HG02970 (cell line): Measurements from ENCODE around the gene S100A4.
"Not testable (repeated sequence)": the region's sequence is repeated elsewhere in the genome, so short reads cannot be mapped to it uniquely, and the experiment has no call there.

Experiments used
- ATAC-seq: cut with Tn5 transposase; IDR thresholded peaks from one replicate; pipeline ENCODE4 v1.9.1; 2021; ENCODE audit warnings: mild to moderate bottlenecking, moderate library complexity, moderate number of reproducible peaks; ENCODE audit not compliant: unreplicated experiment, low FRiP score

S100A4 gene

DNA sequence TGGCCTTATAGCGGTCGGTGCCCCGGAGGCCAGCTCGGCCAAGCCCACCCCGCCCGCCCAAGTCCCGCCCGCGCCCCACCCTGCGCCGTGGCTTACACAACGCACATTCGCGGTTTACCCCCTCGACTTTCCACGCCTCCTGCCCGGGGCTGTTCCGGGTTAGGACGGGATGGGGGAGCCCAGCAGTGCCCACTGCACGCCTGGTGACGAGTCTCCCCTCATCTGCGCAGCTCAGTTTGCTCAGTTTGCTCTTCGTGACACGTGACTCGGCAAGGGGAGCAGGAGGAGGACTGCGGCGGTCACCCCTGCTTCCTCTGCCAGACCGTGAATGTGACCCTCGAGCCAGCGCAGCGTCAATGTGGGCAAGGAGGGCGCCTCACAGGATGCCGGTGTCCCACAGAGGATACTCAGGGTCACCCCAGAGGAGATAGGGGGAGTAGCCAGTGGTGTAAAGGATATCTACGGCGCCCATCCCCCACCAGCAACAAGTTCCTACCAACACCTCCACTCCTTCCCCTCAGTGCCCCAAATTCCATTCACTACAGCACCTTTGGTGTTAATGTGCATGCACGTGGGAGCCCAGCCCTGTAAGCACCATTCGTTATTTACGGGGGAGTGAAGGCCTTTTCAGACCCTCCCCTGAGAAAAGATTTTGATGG, 9.5 kb downstream of the S100A4 start:
- ATAC-seq: no peak

DNA sequence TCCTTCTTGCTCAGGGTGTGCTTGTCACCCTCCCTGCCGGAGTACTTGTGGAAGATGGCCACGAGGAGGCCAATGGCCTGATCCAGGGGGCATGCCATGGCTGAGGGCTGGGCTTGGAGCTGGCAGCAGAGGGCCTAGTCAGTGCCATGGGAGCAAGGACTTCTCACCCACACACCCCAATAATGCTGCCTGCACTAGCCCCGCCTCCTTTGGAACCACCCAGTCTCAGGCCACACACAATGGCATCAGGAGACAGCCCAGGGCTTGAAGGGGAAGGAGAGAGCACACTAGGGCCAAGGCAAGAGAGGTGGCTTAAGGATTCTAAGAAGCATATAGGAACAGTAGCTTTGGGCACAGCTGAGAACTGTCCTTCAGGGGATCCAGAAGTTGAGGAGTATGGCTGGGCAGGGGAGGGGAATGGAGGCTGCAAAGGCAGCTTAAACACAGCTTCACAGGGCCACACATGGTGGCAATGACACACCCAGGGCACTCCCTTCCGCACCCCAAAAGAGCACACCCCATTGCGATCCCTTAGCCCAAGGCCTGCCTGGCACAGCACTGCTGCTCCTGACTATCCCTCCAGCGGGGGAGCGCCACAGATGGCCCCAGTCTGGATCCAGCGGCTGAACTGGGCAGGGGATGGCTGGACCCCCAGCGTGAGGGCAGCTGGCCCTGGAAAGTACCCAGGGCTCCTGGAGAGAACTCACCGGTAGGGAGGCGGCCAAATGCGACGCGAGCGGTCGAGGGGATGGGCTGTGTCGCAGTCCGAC, 10.2 kb downstream of the S100A4 start, which contains the start of gene S100A6:
Gene S100A6, minus strand, starts transcription at position 750 of the 770 bp plus-strand sequence. Its CDS starts 652 bp downstream, at position 98.
- ATAC-seq: no peak

DNA sequence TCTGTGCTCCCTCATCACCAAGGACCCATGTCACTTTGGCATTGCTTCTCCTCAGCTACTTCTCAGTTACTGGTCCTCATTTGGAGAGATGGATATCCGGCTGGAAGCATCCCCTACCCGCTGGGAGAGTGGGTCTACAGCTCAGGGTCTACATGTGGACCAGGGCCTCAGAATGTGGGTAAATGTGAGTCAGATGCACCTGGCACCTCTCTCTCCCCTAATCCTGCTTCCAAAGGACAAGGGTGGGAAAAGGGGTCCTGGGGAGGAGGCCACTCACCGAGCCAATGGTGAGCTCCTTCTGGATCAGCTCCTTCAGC, 10.7 kb downstream of the S100A4 start:
- ATAC-seq: no peak

DNA sequence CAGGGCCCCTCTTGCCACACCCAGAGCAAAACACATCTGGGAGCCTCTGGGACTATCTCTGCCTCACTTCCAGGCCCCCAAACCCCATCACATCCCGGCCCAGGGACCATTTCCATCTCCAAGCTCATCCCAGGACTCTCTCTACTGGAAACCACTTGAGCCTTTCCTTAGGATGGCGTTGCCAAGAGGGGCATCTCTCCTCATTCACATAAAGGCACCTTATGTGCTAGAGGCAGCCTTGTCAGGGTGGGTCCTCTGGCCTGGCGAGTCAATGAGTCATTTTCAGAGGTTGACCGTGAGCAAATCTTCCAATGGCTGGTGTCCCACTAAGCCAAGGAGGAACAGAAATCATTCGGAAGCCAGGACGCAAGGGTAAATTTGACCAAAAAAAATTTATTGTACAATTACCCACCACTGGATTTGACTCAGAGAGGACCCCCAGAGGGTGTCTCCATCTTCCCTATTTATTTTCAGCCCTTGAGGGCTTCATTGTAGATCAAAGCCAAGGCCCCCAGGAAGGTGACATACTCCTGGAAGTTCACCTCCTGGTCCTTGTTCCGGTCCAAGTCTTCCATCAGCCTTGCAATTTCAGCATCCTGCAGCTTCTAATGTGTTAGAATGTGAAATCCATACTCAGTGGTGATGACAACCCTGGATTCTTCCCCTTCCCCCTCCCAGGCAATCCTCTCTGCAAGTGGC, 11.2 kb downstream of the S100A4 start:
- ATAC-seq: no peak

DNA sequence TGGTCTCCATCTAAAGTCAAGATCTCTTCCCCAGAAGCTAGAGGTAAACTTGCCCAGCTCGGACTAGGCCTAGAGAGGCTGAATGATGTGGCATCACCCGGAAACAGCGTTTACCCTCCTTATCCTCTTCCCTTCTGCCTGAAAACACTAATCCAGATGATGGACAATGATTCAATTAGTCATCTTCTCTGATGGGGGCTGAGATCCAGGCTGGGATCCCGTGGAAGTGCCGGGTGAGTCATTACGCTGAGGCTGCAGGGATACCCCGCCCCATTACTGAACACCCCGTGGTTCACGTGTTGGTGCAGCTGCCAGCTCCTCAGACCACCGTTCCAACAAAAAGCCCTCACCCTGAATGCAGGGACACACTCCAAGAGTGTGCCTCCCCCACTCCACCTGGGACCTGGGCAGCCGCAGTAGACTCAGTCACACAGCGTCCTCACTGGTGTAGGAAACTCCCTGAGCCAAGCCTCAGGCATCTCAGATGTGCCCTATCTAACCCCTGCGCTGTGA, 11.9 kb downstream of the S100A4 start:
- ATAC-seq: no peak

DNA sequence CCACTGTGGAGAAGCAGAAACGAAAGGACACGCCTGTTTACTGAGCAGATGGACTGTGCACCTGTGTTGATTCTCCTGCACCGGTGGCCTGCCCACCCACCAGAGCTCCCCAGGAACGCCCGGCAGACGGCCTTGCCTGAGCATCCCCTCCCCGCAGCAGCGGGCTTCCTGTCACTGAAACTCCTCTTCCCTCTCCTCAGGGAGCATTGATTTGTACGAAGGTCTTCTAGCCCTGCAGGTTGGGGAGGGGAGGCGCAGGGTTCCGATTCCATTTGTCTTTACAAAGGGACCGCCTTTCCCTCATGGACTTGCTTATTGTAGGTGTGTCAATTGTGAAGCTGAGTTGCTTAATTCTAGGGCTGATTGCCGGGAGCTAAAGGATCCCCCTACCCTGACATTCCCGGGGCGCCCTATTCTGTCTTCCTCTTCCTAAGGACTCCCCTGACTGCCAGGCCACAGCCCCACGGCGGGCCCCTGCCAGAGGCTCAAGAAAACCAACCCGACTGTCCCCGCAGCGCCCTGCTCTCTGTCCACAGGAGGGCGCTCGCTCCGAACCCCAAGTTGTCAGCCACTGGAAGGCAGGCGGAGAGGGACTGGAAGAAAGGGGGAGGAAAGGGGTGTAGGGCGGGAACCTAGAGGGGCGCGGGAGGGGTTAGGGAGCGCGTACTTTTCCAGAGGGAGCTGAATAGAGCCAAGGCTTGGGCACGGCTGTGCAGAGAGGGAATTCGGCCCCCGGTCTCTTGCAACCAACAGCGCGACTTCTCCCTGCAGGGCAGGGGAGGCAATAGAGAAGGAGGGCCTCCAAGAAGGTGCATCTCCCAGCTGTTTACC, 12.6 kb downstream of the S100A4 start:
- no peak for ATAC-seq

DNA sequence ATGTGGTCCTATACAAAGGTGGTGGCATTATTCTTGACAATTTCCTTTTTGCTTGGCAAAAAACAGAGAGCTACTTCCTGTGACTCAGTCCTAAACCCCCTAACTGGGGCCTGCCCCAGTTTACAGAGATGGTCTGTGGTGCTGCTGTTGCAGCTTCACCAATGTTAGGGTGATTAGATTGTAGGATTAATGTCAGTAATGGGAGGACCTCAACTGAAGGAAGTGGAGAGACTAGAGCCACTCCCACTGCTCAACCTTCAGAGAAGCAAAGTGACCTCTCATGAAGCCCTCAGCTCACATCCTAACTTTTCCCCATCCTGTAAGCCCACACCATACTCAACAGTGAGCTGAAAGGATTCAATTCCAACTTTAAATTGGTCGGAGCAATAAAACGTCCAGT, 13.4 kb downstream of the S100A4 start:
- ATAC-seq: no peak

DNA sequence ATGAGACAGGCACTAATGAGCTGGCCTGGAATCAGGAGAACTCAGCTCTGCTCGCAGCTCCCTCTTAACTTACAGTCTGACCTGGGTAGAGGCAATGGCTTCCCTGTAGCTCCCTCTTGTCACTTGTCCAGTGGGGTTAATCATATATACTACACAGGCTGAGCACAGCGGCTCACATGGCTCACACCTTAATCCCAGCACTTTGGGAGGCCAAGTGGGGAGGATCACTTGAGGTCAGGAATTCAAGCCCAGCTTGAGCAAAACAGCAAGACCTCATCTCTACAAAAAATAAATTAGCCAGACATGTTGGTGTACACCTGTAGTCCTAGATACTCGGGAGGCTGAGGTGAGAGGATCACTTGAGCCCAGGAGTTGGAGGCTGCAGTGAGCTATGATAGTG, 14.0 kb downstream of the S100A4 start:
- no peak for ATAC-seq

DNA sequence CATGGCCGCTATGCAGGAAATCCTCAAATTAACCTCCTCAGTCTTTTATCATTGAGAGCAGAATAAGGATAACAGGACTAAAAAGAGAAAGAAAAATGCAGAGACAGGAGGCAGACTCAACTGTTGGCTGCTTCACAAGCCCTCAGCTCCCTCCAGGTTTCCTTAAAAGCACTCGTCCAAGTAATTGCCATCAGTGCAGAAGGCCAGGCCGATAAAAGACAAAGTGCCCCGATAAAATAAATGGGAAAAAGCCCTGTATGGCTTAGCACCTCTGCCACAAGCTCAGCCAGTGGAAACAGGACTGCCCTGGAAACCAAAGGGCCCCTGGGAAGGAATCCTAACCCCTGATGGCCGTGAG, 17.9 kb downstream of the S100A4 start:
- no peak for ATAC-seq

DNA sequence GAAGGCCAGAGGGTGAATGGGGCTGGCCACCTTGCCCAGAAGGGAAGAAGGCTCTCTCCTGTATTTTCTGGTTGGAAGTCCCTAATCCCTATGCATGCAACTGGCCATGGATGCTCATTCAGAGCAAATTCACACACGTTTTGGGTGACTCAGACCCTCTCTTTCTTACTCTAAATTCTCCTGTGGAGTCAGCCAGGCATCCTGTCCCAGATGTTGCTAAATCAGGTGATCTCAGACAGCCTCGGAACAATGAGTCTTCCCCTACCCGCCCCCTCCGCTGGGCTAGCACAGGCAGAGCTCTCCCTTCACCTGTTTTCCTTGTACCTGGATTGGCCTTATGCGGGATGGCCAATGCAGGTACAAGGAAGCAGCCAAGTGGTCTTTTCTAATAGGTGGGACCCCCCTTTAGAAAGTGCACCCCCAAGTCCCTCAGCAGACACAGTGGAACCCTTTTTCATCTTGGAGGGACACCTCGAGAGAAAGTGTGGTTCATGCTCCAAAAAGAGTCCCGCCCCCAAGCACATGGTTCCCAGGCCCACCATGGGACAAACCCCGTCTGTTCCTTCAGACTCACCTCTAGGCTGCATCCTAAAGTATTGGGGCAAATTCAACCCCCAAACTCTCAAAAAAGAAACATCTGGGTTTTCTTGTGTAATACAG, 18.5 kb downstream of the S100A4 start:
- no peak for ATAC-seq

DNA sequence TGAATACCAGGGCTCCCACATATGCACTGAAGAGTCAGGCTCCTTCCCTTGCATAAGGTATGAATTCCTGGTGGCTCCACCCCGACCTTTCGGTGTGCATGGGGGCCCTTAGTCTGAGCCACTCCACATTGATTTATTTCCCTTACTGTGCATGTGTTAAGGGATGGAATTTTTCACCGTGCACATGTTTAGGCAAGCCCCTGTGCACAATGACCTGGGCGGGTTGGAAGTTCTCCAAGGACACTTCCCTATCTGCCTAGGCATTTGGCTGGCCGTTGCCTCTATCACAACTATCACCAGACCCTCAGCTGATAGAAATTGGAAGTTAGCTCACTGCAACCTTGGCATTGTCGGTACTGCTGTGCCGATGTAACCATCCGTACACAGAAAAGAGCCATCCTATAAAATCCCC, 19.5 kb downstream of the S100A4 start:
- no peak for ATAC-seq

DNA sequence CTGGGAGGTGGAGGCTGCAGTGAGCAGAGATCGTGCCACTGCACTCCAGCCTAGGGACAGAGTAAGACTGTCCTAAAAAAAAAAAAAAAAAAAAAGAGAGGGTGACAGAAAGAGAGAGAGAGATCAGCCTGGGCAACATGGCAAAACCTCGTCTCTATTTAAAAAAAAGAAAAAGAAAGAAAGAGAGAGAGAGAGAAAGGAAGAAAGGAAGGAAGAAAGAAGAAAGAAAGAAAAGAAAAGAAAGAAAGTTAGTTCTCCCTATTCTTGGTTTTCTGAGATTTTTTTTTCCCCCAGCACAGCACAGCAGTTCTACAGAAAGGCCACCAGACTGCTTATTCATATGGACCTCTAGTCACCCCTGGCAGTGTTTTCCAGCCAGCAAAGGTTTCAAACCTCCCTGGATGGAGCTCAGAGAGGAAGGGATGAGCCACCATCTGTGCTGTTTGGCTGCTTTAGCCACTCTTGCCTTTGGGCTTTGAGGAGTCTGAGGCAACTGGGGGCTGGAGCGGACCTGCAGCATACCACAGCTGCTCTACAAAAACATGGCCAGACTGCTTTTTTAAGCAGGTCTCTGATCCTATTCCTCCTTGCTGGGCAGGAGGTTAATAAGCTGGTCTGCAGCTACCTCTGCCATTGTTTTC, 20.4 kb downstream of the S100A4 start:
- no peak for ATAC-seq

DNA sequence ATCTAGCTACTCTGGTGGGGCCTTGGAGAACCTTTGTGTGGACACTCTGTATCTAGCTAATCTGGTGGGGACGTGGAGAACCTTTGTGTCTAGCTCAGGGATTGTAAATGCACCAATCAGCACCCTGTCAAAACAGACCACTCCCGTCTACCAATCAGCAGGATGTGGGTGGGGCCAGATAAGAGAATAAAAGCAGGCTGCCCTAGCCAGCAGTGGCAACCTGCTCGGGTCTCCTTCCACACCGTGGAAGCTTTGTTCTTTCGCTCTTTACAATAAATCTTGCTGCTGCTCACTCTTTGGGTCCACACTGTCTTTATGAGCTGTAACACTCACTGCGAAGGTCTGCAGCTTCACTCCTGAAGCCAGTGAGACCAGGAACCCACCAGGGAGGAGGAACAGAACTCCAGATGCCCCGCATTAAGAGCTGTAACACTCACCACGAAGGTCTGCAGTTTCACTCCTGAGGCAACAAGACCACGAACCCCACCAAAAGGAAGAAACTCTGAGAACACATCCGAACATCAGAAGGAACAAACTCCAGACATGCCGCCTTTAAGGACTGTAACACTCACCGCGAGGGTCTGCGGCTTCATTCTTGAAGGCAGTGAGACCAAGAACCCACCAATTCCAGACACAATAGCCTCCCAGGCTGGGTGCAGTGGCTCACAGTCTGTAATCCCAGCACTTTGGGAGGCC, 23.1 kb downstream of the S100A4 start:
- ATAC-seq: not testable (repeated sequence)

DNA sequence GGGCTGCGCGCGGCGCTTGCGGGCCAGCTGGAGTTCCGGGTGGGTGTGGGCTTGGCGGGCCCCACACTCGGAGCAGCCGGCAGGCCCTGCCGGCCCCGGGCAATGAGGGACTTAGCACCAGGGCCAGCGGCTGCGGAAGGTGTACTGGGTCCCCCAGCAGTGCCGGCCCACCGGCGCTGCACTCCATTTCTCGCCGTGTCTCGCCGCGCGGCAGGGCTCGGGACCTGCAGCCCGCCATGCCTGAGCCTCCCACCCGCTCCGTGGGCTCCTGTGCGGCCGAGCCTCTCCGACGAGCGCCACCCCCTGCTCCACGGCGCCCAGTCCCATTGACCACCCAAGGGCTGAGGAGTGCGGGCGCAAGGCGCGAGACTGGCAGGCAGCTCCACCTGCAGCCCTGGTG, 23.8 kb downstream of the S100A4 start:
- not testable (repeated sequence) for ATAC-seq

DNA sequence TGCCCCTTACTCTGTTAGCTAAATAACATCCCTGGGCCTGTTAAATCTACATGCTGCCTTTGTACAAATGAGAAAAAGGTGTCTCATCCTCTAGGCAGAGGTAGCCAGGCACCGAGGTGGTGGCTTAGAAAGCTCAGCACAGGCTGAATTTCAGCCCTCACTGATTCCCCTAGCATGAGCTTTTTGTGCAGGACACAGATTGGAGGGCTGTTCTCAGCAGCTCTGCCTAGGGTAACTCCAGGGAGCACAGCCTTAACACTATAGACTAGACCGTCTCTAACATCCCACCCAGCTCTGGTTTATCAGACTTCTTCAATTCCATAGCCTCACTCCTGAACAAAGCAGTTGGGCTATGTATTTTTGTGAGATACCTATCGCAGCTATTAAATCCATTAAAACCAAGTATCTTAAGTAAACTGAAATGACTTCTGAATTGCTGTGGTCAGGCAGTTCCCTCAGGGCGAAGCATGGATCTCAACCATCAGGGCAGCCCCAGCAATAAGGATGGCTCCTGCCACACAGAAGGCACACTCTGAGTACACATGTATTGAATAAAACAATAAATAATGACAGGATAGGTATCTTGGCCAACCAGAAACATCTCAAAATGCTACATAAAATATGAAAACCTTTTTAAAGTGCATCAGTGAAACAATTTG, 24.7 kb downstream of the S100A4 start:
- no peak for ATAC-seq

DNA sequence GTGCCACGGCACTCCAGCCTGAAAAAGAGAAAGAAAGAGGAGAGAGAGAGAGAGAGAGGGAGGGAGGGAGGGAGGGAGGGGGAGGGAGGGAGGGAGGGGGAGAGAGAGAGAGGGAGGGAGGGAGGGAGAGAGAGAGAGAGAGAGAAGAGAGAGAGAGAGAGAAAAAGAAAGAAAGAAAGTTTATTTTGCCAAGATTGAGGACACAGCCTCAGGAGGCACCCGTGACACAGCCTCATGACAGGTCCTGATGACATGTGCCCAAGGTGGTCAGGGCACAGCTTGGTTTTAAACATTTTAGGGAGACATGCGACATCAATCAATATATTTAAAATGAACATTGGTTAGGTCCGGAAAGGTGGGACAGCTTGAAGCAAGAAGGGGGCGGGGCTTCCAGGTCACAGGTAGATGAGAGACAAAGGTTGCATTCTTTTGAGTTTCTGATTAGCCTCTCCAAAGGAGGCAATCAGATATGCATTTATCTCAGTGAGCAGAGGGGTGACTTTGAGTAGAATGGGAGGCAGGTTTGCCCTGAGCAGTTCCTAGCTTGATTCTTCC, 25.4 kb downstream of the S100A4 start:
- ATAC-seq: not testable (repeated sequence)

DNA sequence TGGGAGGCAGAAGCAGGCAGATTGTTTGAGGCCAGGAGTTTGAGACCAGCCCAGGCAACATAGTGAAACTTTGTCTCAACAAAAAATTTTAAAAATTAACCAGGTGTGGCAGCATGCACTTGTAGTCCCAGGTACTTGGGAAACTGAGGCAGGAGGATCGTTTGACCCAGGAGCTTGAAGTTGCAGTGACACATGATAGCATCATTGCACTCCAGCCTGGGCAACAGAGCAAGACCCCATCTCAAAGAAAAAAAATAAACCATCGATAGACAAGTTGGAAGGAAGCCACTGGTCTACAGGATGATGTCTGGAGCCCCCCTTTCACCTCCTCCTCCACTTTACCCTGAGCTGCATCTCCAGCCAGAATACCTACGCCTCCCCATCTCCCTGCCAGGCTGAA, 26.4 kb downstream of the S100A4 start:
- ATAC-seq: no peak
